ENCODE measurements around the gene CBLN1.

Gene CBLN1

DNA sequence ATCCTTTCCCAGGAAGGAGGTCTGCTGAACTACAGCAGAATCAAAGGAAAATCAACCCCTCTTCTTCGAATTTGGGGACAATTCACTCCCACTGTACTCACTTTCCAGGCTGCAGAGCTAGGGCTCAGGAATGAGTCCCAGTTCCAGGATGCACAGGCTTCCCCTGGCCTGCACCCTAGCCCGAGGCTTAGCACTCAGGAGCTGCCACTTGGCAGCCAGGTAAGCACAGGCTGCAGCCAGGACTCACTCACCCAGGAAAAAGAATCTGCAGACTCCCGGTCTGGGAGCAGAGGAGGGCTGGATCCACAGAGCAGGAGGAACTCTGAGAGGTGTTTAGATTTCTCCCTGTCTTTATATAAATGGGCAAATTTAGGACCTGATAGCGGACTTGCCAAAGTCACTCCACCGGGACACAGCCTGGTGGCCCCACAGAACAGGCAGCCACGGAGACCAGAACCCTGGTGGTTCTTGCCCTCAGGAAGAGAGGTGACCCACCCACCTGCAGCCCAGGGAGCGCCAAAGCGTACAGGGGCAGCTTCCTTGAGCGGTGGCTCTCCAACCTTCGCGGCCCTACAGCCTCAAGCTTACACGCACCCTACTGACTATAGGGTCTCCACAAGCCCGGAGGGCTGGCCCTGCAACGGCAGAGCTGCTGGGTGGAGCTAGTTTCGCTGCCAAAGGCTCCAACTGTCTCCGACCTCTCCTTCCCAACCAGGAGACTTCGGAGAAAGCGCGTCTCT, 4.8 kb downstream of the CBLN1 start:
- Histone ChIP-seq H2BK120ac (ENCODE audit: low read depth, low read length) (no peak overlapping the region), H3K4me3 (ENCODE audit: low read length in 2 of 2) (no peak overlapping the region), H3K23ac (ENCODE audit: low read depth, low read length, poor library complexity) (peak overlapping the region; percentile 4), H2AK5ac (ENCODE audit: low read depth, low read length) (no peak overlapping the region), H3K27ac (replicated peaks; ENCODE audit: low read length) (no peak overlapping the region), H2AFZ (ENCODE audit: low read length) (no peak overlapping the region), H3K4me2 (ENCODE audit: insufficient read depth, low read length, poor library complexity, severe bottlenecking) (no peak overlapping the region), H3K4me1 (ENCODE audit: control insufficient read depth in 2 of 2, insufficient read depth in 1 of 2, low read depth in 1 of 2, low read length in 2 of 2) (peaks cover 0 to 16% of the 10 kb centered on the region in 2 donors), H2BK15ac (ENCODE audit: low read length) (no peak overlapping the region), H2BK5ac (ENCODE audit: low read length) (no peak overlapping the region), H3K9ac (ENCODE audit: low read depth, low read length, poor library complexity) (no peak overlapping the region), H3K79me1 (ENCODE audit: low read depth, low read length) (no peaks in the 10 kb centered on the region), H4K8ac (ENCODE audit: low read depth, low read length) (no peak overlapping the region), H3K36me3 (replicated peaks in 1 of 2; ENCODE audit: control insufficient read depth in 2 of 2, insufficient read depth in 2 of 2, low read length in 2 of 2) (no peaks in the 10 kb centered on the region), H2BK12ac (ENCODE audit: low read length) (no peak overlapping the region), H3K27me3 (ENCODE audit: control insufficient read depth in 3 of 3, insufficient read depth in 3 of 3, low read depth in 1 of 3, low read length in 3 of 3) (peaks cover 53 to 91% (median 88%) of the 10 kb centered on the region in 3 experiments), H3K18ac (ENCODE audit: low read length) (no peak overlapping the region), H3K14ac (ENCODE audit: low read length) (no peak overlapping the region), H4K91ac (ENCODE audit: low read depth, low read length, poor library complexity) (no peak overlapping the region), H3K9me3 (replicated peaks in 1 of 2; ENCODE audit: control insufficient read depth in 2 of 2, insufficient read depth in 1 of 2, low read depth in 1 of 2, low read length in 2 of 2) (peaks cover 0 to 4% of the 10 kb centered on the region in 2 donors), H3K4ac (ENCODE audit: low read length) (no peak overlapping the region)
- WGBS, 2 donors (ENCODE audit: extremely low coverage in 2 of 2, insufficient read length in 2 of 2, insufficient replicate concordance in 1 of 2) = no CpG with 5 or more reads among the region's 19 CpGs
- no peak for DNase-seq (ENCODE audit: low spot score)

DNA sequence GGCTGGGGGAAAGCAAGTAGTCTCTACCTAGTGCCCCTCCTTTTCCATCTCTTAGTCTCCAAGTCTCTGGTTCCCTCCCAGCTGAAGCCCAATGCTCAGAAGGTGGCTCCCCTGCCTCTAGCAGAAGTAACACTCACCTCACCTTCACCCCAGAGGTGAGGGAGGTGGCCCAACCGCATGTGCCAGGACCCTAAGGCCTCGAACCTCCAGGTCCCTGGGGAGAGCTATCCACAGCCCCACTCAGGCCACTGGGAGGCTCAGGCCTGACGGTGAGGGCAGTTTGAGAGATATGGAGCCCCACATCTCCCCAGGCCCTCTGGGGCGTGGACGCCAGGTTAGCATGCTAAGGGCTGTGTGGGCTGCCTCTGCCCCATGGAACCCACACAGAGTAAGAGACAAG, 5.8 kb downstream of the CBLN1 start:
- no CpG with 5 or more reads among the region's 5 CpGs for WGBS, 2 donors (ENCODE audit: extremely low coverage in 2 of 2, insufficient read length in 2 of 2, insufficient replicate concordance in 1 of 2)
- no peak overlapping the region for H3K9ac ChIP-seq (ENCODE audit: low read depth, low read length, poor library complexity)
- no peak overlapping the region for H3K4me3 ChIP-seq (ENCODE audit: low read length in 2 of 2)
- peaks cover 0 to 13% of the 10 kb centered on the region in 2 donors for H3K4me1 ChIP-seq (ENCODE audit: control insufficient read depth in 2 of 2, insufficient read depth in 1 of 2, low read depth in 1 of 2, low read length in 2 of 2)
- H4K8ac ChIP-seq (ENCODE audit: low read depth, low read length) = no peak overlapping the region
- no peak overlapping the region for H2BK15ac ChIP-seq (ENCODE audit: low read length)
- no peak overlapping the region for H2BK5ac ChIP-seq (ENCODE audit: low read length)
- H3K18ac ChIP-seq (ENCODE audit: low read length) = no peak overlapping the region
- H3K4ac ChIP-seq (ENCODE audit: low read length) = no peak overlapping the region
- DNase-seq (ENCODE audit: low spot score) = no peak
- H3K4me2 ChIP-seq (ENCODE audit: insufficient read depth, low read length, poor library complexity, severe bottlenecking) = no peak overlapping the region
- H2AFZ ChIP-seq (ENCODE audit: low read length) = no peak overlapping the region
- H3K79me1 ChIP-seq (ENCODE audit: low read depth, low read length) = no peaks in the 10 kb centered on the region
- no peak overlapping the region for H3K14ac ChIP-seq (ENCODE audit: low read length)
- H3K36me3 ChIP-seq (replicated peaks in 1 of 2; ENCODE audit: control insufficient read depth in 2 of 2, insufficient read depth in 2 of 2, low read length in 2 of 2) = no peaks in the 10 kb centered on the region
- no peak overlapping the region for H2BK120ac ChIP-seq (ENCODE audit: low read depth, low read length)
- H3K9me3 ChIP-seq (replicated peaks in 1 of 2; ENCODE audit: control insufficient read depth in 2 of 2, insufficient read depth in 1 of 2, low read depth in 1 of 2, low read length in 2 of 2) = peaks cover 0 to 4% of the 10 kb centered on the region in 2 donors
- peaks cover 49 to 87% (median 81%) of the 10 kb centered on the region in 3 experiments for H3K27me3 ChIP-seq (ENCODE audit: control insufficient read depth in 3 of 3, insufficient read depth in 3 of 3, low read depth in 1 of 3, low read length in 3 of 3)
- no peak overlapping the region for H2BK12ac ChIP-seq (ENCODE audit: low read length)
- H4K91ac ChIP-seq (ENCODE audit: low read depth, low read length, poor library complexity) = no peak overlapping the region
- peak overlapping the region; percentile 20 for H3K23ac ChIP-seq (ENCODE audit: low read depth, low read length, poor library complexity)
- peak overlapping the region; percentile 7 for H2AK5ac ChIP-seq (ENCODE audit: low read depth, low read length)
- no peak overlapping the region for H3K27ac ChIP-seq (replicated peaks; ENCODE audit: low read length)

DNA sequence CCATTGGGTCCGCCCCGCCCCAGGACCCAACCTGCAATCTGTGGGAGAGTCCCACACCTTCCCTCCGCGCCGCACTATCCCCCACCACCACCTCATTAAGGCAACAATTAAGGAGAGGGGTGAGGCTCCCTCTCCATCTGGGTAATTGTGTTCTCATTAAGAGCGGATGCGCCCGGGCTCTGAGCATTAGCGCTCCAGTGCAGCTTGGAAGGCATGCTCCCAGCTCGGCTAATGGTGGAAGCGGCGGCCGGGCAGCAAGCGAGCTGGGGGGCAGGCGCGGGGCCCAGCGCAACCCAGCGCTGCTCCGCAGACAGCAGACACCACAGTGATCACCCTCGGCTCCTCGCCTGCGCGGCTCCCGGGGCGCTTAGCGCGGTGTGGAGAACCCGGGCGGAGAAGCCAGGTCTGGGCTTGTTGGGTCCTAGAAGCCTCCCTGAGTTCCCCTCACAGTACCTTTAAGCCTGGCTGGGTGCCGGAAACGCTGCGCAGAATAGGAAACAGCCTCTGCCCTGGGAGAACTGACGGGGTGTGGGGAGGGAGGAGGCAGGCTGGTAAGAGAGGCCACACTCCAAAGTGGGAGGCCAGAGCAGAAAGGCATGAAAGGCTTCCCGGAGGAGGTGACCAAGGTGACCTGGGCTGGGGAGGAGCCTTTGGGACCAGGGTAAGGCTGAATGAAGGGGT, 6.4 kb downstream of the CBLN1 start:
- no peak overlapping the region for H4K91ac ChIP-seq (ENCODE audit: low read depth, low read length, poor library complexity)
- peaks cover 0 to 4% of the 10 kb centered on the region in 2 donors for H3K9me3 ChIP-seq (replicated peaks in 1 of 2; ENCODE audit: control insufficient read depth in 2 of 2, insufficient read depth in 1 of 2, low read depth in 1 of 2, low read length in 2 of 2)
- no peak overlapping the region for H2BK120ac ChIP-seq (ENCODE audit: low read depth, low read length)
- H3K27ac ChIP-seq (replicated peaks; ENCODE audit: low read length) = no peak overlapping the region
- H2AFZ ChIP-seq (ENCODE audit: low read length) = no peak overlapping the region
- no peak overlapping the region for H2BK12ac ChIP-seq (ENCODE audit: low read length)
- no peak overlapping the region for H3K4me3 ChIP-seq (ENCODE audit: low read length in 2 of 2)
- no peak overlapping the region for H3K23ac ChIP-seq (ENCODE audit: low read depth, low read length, poor library complexity)
- DNase-seq (ENCODE audit: low spot score) = no peak
- peaks cover 0 to 12% of the 10 kb centered on the region in 2 donors for H3K4me1 ChIP-seq (ENCODE audit: control insufficient read depth in 2 of 2, insufficient read depth in 1 of 2, low read depth in 1 of 2, low read length in 2 of 2)
- H3K36me3 ChIP-seq (replicated peaks in 1 of 2; ENCODE audit: control insufficient read depth in 2 of 2, insufficient read depth in 2 of 2, low read length in 2 of 2) = no peaks in the 10 kb centered on the region
- no peak overlapping the region for H3K4ac ChIP-seq (ENCODE audit: low read length)
- H2AK5ac ChIP-seq (ENCODE audit: low read depth, low read length) = no peak overlapping the region
- H3K18ac ChIP-seq (ENCODE audit: low read length) = peak overlapping the region; percentile 32
- peak overlapping the region; percentile 34 for H3K4me2 ChIP-seq (ENCODE audit: insufficient read depth, low read length, poor library complexity, severe bottlenecking)
- peaks cover 46 to 80% (median 74%) of the 10 kb centered on the region in 3 experiments for H3K27me3 ChIP-seq (ENCODE audit: control insufficient read depth in 3 of 3, insufficient read depth in 3 of 3, low read depth in 1 of 3, low read length in 3 of 3)
- H2BK5ac ChIP-seq (ENCODE audit: low read length) = no peak overlapping the region
- no CpG with 5 or more reads among the region's 34 CpGs for WGBS, 2 donors (ENCODE audit: extremely low coverage in 2 of 2, insufficient read length in 2 of 2, insufficient replicate concordance in 1 of 2)
- no peak overlapping the region for H3K14ac ChIP-seq (ENCODE audit: low read length)
- no peak overlapping the region for H2BK15ac ChIP-seq (ENCODE audit: low read length)
- H4K8ac ChIP-seq (ENCODE audit: low read depth, low read length) = no peak overlapping the region
- no peaks in the 10 kb centered on the region for H3K79me1 ChIP-seq (ENCODE audit: low read depth, low read length)
- H3K9ac ChIP-seq (ENCODE audit: low read depth, low read length, poor library complexity) = peak overlapping the region; percentile 34

DNA sequence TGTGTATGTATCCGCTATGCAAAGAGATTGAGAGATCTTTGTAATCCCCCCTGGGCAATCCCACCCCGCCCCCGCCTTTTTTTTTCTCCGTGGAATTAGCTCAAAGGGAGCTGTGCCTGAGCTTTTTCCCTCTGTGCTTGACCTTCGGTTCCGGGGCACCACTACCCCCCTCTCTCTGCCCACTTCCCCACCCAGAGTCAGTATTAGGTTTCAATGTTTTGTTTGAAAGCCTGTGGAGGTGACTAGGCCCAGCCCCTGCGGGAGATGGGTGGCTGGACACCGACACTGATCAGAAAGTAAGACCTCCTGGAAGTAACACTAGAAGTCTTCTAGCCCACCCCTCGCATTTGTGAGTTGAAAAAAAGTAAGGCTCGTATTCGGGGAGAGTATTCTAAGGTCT, 7.0 kb downstream of the CBLN1 start:
- Histone ChIP-seq H3K18ac (ENCODE audit: low read length) (no peak overlapping the region), H2AK5ac (ENCODE audit: low read depth, low read length) (no peak overlapping the region), H3K23ac (ENCODE audit: low read depth, low read length, poor library complexity) (no peak overlapping the region), H3K27me3 (ENCODE audit: control insufficient read depth in 3 of 3, insufficient read depth in 3 of 3, low read depth in 1 of 3, low read length in 3 of 3) (peaks cover 41 to 74% (median 68%) of the 10 kb centered on the region in 3 experiments), H4K8ac (ENCODE audit: low read depth, low read length) (no peak overlapping the region), H3K27ac (replicated peaks; ENCODE audit: low read length) (no peak overlapping the region), H3K4ac (ENCODE audit: low read length) (no peak overlapping the region), H2BK5ac (ENCODE audit: low read length) (no peak overlapping the region), H3K79me1 (ENCODE audit: low read depth, low read length) (no peaks in the 10 kb centered on the region), H3K4me3 (ENCODE audit: low read length in 2 of 2) (no peak overlapping the region), H2BK15ac (ENCODE audit: low read length) (no peak overlapping the region), H3K14ac (ENCODE audit: low read length) (no peak overlapping the region), H3K4me2 (ENCODE audit: insufficient read depth, low read length, poor library complexity, severe bottlenecking) (peak overlapping the region; percentile 27), H3K36me3 (replicated peaks in 1 of 2; ENCODE audit: control insufficient read depth in 2 of 2, insufficient read depth in 2 of 2, low read length in 2 of 2) (no peaks in the 10 kb centered on the region), H2BK12ac (ENCODE audit: low read length) (no peak overlapping the region), H2AFZ (ENCODE audit: low read length) (no peak overlapping the region), H3K9me3 (replicated peaks in 1 of 2; ENCODE audit: control insufficient read depth in 2 of 2, insufficient read depth in 1 of 2, low read depth in 1 of 2, low read length in 2 of 2) (peaks cover 0 to 4% of the 10 kb centered on the region in 2 donors), H2BK120ac (ENCODE audit: low read depth, low read length) (no peak overlapping the region), H3K9ac (ENCODE audit: low read depth, low read length, poor library complexity) (peak overlapping the region; percentile 34), H4K91ac (ENCODE audit: low read depth, low read length, poor library complexity) (no peak overlapping the region), H3K4me1 (ENCODE audit: control insufficient read depth in 2 of 2, insufficient read depth in 1 of 2, low read depth in 1 of 2, low read length in 2 of 2) (peaks cover 0 to 12% of the 10 kb centered on the region in 2 donors)
- no CpG with 5 or more reads among the region's 11 CpGs for WGBS, 2 donors (ENCODE audit: extremely low coverage in 2 of 2, insufficient read length in 2 of 2, insufficient replicate concordance in 1 of 2)
- no peak for DNase-seq (ENCODE audit: low spot score)

Data from neuronal stem cell (in vitro differentiated cells).